GM23338 (cell line): ENCODE measurements around the gene FAM117A. TPM values are rescaled to one million over a fixed set of nuclear protein-coding genes. Genes with fewer than 3 reads are reported as not detected.

Experiments used
- ATAC-seq: fragments of 200-7000 bp; cut with Tn5 transposase; 3 replicates; pipeline ENCODE4 v1.9.1; 2020
- DNase-seq: peaks from one replicate; pipeline ENCODE4 v3.0.0-alpha.2; 2015; ENCODE audit warnings: low spot score
- H2AFZ ChIP-seq: fragments of 200-600 bp; sonication (generic); 2 replicates; pipeline ENCODE4 v1.8.0; 2016; ENCODE audit warnings: antibody characterized with exemption, mild to moderate bottlenecking, moderate library complexity
- H3F3A ChIP-seq: fragments of 200-600 bp; sonication (generic); replicated peaks from 2 replicates; pipeline ENCODE4 v1.8.0; 2017; ENCODE audit warnings: antibody characterized with exemption, mixed run types, low read depth
- H3K27ac ChIP-seq: fragments of 200-600 bp; sonication (generic); 2 replicates; pipeline ENCODE4 v1.6.1; 2016; ENCODE audit warnings: low read depth
- H3K27me3 ChIP-seq: fragments of 200-600 bp; sonication (generic); 2 replicates; pipeline ENCODE4 v1.8.0; 2016; ENCODE audit warnings: mild to moderate bottlenecking, mixed run types, moderate library complexity; ENCODE audit not compliant: insufficient read depth
- H3K36me3 ChIP-seq: fragments of 200-600 bp; sonication (generic); 2 replicates; pipeline ENCODE4 v1.8.0; 2016; ENCODE audit warnings: mild to moderate bottlenecking; ENCODE audit not compliant: insufficient read depth
- H3K4me1 ChIP-seq: fragments of 200-600 bp; sonication (generic); 2 replicates; pipeline ENCODE4 v1.8.0; 2016; ENCODE audit warnings: mild to moderate bottlenecking, moderate library complexity; ENCODE audit not compliant: insufficient read depth
- H3K4me2 ChIP-seq: fragments of 200-600 bp; sonication (generic); 2 replicates; pipeline ENCODE4 v1.7.1; 2017; ENCODE audit warnings: mixed run types
- H3K4me3 ChIP-seq: fragments of 200-600 bp; sonication (generic); 2 replicates; pipeline ENCODE4 v1.6.1; 2016; ENCODE audit warnings: mixed run types
- H3K79me2 ChIP-seq: fragments of 200-600 bp; sonication (generic); replicated peaks from 2 replicates; pipeline ENCODE4 v1.8.0; 2017; ENCODE audit warnings: mild to moderate bottlenecking; ENCODE audit not compliant: insufficient read depth
- H3K9me2 ChIP-seq: fragments of 200-600 bp; sonication (generic); 2 replicates; pipeline ENCODE4 v1.8.0; 2017; ENCODE audit not compliant: insufficient read depth
- H4K20me1 ChIP-seq: fragments of 200-600 bp; sonication (generic); replicated peaks from 2 replicates; pipeline ENCODE4 v1.8.0; 2017; ENCODE audit warnings: mild to moderate bottlenecking; ENCODE audit not compliant: insufficient read depth
- H3K27ac Mint-ChIP-seq: 2 replicates; pipeline ENCODE4 v1.8.0; 2020; ENCODE audit warnings: inconsistent platforms, mild to moderate bottlenecking, moderate library complexity, mixed read lengths
- H3K27me3 Mint-ChIP-seq: 3 replicates; pipeline ENCODE4 v1.8.0; 2022; ENCODE audit warnings: low read depth, mild to moderate bottlenecking, moderate library complexity, mixed read lengths, inconsistent platforms; ENCODE audit not compliant: insufficient read depth, poor library complexity
- H3K36me3 Mint-ChIP-seq: 3 replicates; pipeline ENCODE4 v1.8.0; 2021; ENCODE audit warnings: low read depth, mild to moderate bottlenecking, inconsistent platforms, moderate library complexity, mixed read lengths
- H3K4me1 Mint-ChIP-seq: 3 replicates; pipeline ENCODE4 v1.8.0; 2020; ENCODE audit warnings: mild to moderate bottlenecking, inconsistent platforms, mixed read lengths
- H3K4me3 Mint-ChIP-seq: 3 replicates; pipeline ENCODE4 v1.8.0; 2021; ENCODE audit warnings: moderate library complexity, mild to moderate bottlenecking, inconsistent platforms, mixed read lengths
- H3K9me3 Mint-ChIP-seq: 3 replicates; pipeline ENCODE4 v1.8.0; 2020; ENCODE audit warnings: moderate library complexity, mild to moderate bottlenecking, inconsistent platforms, mixed read lengths
- CREB1 ChIP-seq: fragments of 250-450 bp; sonication (Bioruptor Pico); IDR thresholded peaks from 2 replicates; pipeline ENCODE4 v1.5.0; 2020; ENCODE audit warnings: low read depth, mild to moderate bottlenecking, moderate library complexity
- CTCF ChIP-seq, 2 experiments: fragments of 200-600 bp in 1 of 2; sonication (generic) in 1 of 2; conservative IDR thresholded peaks; 2 replicates each; pipeline versions ENCODE4 v1.5.1 to v1.6.1; 2016 to 2017; ENCODE audit warnings: antibody characterized with exemption in 2 of 2, low read depth in 2 of 2, mild to moderate bottlenecking in 2 of 2, moderate library complexity in 1 of 2
- EZH2 ChIP-seq: fragments of 200-600 bp; sonication (generic); IDR thresholded peaks from one replicate; pipeline ENCODE4 v1.8.0; 2017; ENCODE audit warnings: antibody characterized with exemption, mild to moderate bottlenecking, low read depth; ENCODE audit not compliant: unreplicated experiment
- EZH2phosphoT487 ChIP-seq: fragments of 200-600 bp; sonication (generic); IDR thresholded peaks from one replicate; pipeline ENCODE4 v1.8.1; 2018; ENCODE audit warnings: antibody characterized with exemption; ENCODE audit not compliant: unreplicated experiment
- JUNB ChIP-seq: IDR thresholded peaks from one replicate; pipeline ENCODE4 v1.6.1; 2016; ENCODE audit warnings: antibody characterized with exemption; ENCODE audit not compliant: unreplicated experiment
- NANOG ChIP-seq: IDR thresholded peaks from 2 replicates; pipeline ENCODE4 v1.6.1; 2016; ENCODE audit warnings: antibody characterized with exemption, borderline replicate concordance
- POLR2AphosphoS5 ChIP-seq: IDR thresholded peaks from 2 replicates; pipeline ENCODE4 v1.6.1; 2016; ENCODE audit warnings: antibody characterized with exemption, low read depth
- STAT1 ChIP-seq: IDR thresholded peaks from one replicate; pipeline ENCODE4 v1.6.1; 2016; ENCODE audit warnings: antibody characterized with exemption; ENCODE audit not compliant: unreplicated experiment
- ZNF114 ChIP-seq: fragments of 250-450 bp; sonication (Bioruptor Pico); IDR thresholded peaks from 2 replicates; pipeline ENCODE4 v1.5.0; 2020; ENCODE audit warnings: mild to moderate bottlenecking, moderate library complexity
- ZNF462 ChIP-seq: fragments of 250-450 bp; sonication (Bioruptor Pico); IDR thresholded peaks from 2 replicates; pipeline ENCODE4 v1.5.0; 2020; ENCODE audit warnings: mild to moderate bottlenecking, moderate library complexity
- polyA plus RNA-seq: library from polyadenylated mRNA; unstranded; fragments of >200 nt; fragmentation: Nextera tagmentation; extraction: Ambion mirVana; gene quantifications from 2 replicates; pipeline ENCODE4 v1.2.1, GENCODE V29; 2016
- total RNA-seq: library from RNA; depleted of rRNA; stranded (reverse); fragments of >200 nt; shearing (Covaris generic); gene quantifications from 2 replicates; pipeline ENCODE4 v1.2.3, GENCODE V29; 2014
- TF ChIP-seq, protein P1 (sequence below): IDR thresholded peaks from 2 replicates; pipeline ENCODE4 v1.6.1; 2016; ENCODE audit warnings: antibody characterized with exemption

The FAM117A gene
- total and polyA plus RNA-seq, 2 experiments from 2014 or later = 21.3 to 46.4 TPM

GRCh38 chr17:49730785-49731434 lies 33.0 kb downstream of the FAM117A start (continued):
- TF ChIP-seq CTCF (conservative IDR thresholded peaks at IDR 0.05; ENCODE audit: low read depth in 2 of 2) = no peak
- no peak for TF ChIP-seq POLR2AphosphoS5

GRCh38 chr17:49730078-49730784 lies 33.7 kb downstream of the FAM117A start:
- peaks cover 35% of the 10 kb centered on the region for H4K20me1 ChIP-seq
- DNase-seq (no peak), ATAC-seq (no peak)
- H3K36me3 ChIP-seq = no peaks in the 10 kb centered on the region
- Mint-ChIP-seq H3K4me1 (no peaks in the 10 kb centered on the region), H3K4me3 (no peak overlapping the region), H3K36me3 (peaks cover 26% of the 10 kb centered on the region), H3K27me3 (no peaks in the 10 kb centered on the region), H3K27ac (no peak overlapping the region), H3K9me3 (no peaks in the 10 kb centered on the region; the same call in 2 of the 3 replicates)
- no peaks in the 10 kb centered on the region for H3K4me1 ChIP-seq
- H3K4me3 ChIP-seq = no peak overlapping the region
- no peaks in the 10 kb centered on the region for H3F3A ChIP-seq
- no peak for TF ChIP-seq CREB1 (CRISPR knock-in tag)
- TF ChIP-seq ZNF114 (CRISPR knock-in tag) = no peak
- TF ChIP-seq, protein P1, sequence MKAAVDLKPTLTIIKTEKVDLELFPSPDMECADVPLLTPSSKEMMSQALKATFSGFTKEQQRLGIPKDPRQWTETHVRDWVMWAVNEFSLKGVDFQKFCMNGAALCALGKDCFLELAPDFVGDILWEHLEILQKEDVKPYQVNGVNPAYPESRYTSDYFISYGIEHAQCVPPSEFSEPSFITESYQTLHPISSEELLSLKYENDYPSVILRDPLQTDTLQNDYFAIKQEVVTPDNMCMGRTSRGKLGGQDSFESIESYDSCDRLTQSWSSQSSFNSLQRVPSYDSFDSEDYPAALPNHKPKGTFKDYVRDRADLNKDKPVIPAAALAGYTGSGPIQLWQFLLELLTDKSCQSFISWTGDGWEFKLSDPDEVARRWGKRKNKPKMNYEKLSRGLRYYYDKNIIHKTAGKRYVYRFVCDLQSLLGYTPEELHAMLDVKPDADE = no peak
- TF ChIP-seq ZNF462 (CRISPR knock-in tag) = no peak
- TF ChIP-seq POLR2AphosphoS5 = no peak
- TF ChIP-seq NANOG = no peak
- TF ChIP-seq EZH2phosphoT487 = no peak
- no peak for TF ChIP-seq EZH2
- no peak for TF ChIP-seq CTCF (conservative IDR thresholded peaks at IDR 0.05; ENCODE audit: low read depth in 2 of 2)
- no peak for TF ChIP-seq JUNB
- TF ChIP-seq STAT1 = no peak
- H2AFZ ChIP-seq = no peak overlapping the region
- no peak overlapping the region for H3K27ac ChIP-seq
- H3K27me3 ChIP-seq = no peaks in the 10 kb centered on the region
- peaks cover 40% of the 10 kb centered on the region for H3K79me2 ChIP-seq
- H3K9me2 ChIP-seq = no peaks in the 10 kb centered on the region; the same call in 1 of the 2 replicates
- H3K4me2 ChIP-seq = no peak overlapping the region
